Measurements from ENCODE around the gene MORN5. TPM values are rescaled to one million over a fixed set of nuclear protein-coding genes. Genes with fewer than 3 reads are reported as not detected.
A peak's percentile ranks its signal among the peaks of the same experiment; 100 is the strongest.

Gene MORN5
- total and polyA plus RNA-seq, 9 of the 15 experiments (the other 6 are each of a cell fraction or from before 2014, with no cell fraction given) = not detected

DNA sequence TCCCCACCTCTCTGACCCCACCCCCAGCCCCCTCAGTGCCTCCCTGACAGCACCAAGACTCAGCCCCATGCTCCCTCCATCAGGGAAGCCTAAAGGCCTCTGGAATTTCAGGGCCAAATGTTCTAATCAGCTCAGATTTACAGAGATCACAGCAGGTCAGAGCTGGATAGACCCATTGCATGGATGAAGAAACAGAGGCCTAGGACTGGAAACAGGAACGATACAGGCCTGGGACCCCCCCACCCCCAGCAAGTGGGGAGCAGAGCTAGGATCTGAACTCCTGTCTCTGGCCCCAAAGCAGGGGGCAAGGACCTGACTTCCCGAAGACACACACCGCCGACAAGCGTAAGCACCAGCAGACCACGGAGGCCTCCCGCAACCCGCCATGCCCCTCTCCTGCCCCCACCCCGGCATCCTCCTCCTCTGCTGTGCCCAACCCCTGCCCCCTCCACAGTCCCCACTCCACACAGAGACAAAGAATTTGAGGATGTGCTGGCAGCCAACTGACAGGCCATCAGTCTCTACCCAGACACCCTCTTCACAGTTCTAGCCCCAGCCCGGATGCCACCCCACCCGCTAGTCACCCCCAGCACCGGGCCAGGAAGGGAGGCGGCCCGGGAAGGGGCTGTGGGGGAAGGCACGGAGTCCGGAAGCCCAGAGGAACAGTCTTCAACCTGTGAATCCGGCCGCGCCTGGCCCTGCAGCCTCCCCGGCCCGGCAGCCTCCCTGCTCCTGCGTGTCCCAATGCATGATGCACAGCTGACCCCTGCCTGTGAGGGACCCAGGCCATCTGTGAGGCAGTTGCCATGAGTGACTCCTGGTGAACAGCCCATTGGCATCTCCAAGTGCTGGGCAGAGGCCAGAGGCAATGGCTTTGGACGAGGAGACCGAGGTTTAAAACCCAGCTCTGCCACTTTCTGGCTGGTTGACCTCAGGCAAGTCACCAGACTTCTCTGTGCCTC lies 31.4 kb upstream of the MORN5 start:
- intact Hi-C loops (cut with micrococcal nuclease) = no loop called here
- BruUV-seq (replicated peaks) = no TSS peak
- Histone ChIP-seq H3K9me3 (replicated peaks; ENCODE audit: control insufficient read depth, insufficient read depth, low read depth, low read length) (no peaks in the 10 kb centered on the region), H3K27me3 (ENCODE audit: control insufficient read depth in 2 of 2, insufficient read depth in 2 of 2, low read length in 2 of 2) (peaks cover 0 to 29% of the 10 kb centered on the region in 2 experiments; a peak in 4 of 5 replicates), H3K9ac (ENCODE audit: insufficient read depth in 1 of 2, low read depth in 2 of 2, low read length in 2 of 2) (no peak overlapping the region), H3K4me2 (ENCODE audit: insufficient read depth, low read length) (no peak overlapping the region), H3K79me2 (ENCODE audit: control insufficient read depth, insufficient read depth, low read length) (no peaks in the 10 kb centered on the region), H2AFZ (ENCODE audit: low read depth, low read length) (no peak overlapping the region), H3K27ac (ENCODE audit: extremely low read depth, low read depth, low read length) (no peak overlapping the region), H3K4me3 (no peak overlapping the region), H3K4me1 (replicated peaks in 1 of 2; ENCODE audit: control insufficient read depth in 2 of 2, insufficient read depth in 2 of 2, low read length in 2 of 2) (peaks cover 0 to 31% of the 10 kb centered on the region in 2 experiments; a peak in 3 of 5 replicates), H3K36me3 (ENCODE audit: control insufficient read depth, insufficient read depth, low read length) (no peaks in the 10 kb centered on the region), H3K9me1 (ENCODE audit: control insufficient read depth, insufficient read depth, low read length) (no peaks in the 10 kb centered on the region), H4K20me1 (replicated peaks; ENCODE audit: control insufficient read depth, insufficient read depth, low read length) (peaks cover 18% of the 10 kb centered on the region; the same call in 1 of the 2 replicates)
- DNase-seq (ENCODE audit: extremely low read depth in 1 of 4, low spot score in 3 of 4) (no peak), FAIRE-seq (no peak), ATAC-seq (no peak)
- TF ChIP-seq MEIS2 (IDR thresholded peaks at IDR 0.05; ENCODE audit: partially characterized antibody) (no peak), RBM25 (IDR thresholded peaks at IDR 0.05; ENCODE audit: low read depth, low read length, severe bottlenecking) (peak; percentile 41)
- ChIA-PET POLR2A (interaction anchor here (0.7 to 1.6 kb wide), 3 partner anchors 216 to 935 kb away, joined by 3 read pairs; no protein-coding TSS in a partner anchor), CTCF (ENCODE audit: low intra/inter-chr PET ratio) (interaction anchor here (0.7 kb wide), 1 partner anchor 223 kb away, joined by 3 read pairs; no protein-coding TSS in a partner anchor)
- in situ Hi-C loops (cut with MboI) = loop anchor here (10.0 kb wide), 1 partner anchor 687 kb away; no protein-coding TSS in a partner anchor
- 19% methylated on average over 16 of the region's 24 CpGs for WGBS (ENCODE audit: insufficient coverage, low coverage, missing lambda C conversion rate)

DNA sequence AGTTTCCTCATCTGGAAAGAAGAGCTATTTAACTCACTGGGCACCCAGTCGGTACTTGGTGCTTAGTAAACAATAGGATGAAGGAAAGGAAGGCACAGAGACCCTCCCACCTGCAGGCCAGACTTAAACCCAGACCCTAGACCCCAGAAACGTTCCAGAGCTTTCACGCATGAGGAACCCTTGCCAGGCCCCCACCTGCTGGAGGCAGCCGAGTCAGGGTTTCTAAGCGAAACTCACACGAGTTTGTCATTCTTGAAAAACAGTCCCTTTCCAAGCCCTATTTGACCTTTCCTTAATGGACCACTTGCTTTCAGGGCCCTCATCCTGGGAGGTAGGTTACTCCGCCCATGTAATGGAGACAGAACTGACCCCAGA lies 30.8 kb upstream of the MORN5 start:
- ChIA-PET CTCF (ENCODE audit: low intra/inter-chr PET ratio) (interaction anchor here (0.7 kb wide), 1 partner anchor 222 kb away, joined by 3 read pairs; no protein-coding TSS in a partner anchor), POLR2A (interaction anchor here (0.7 to 1.6 kb wide), 2 partner anchors 216 to 758 kb away, joined by 3 read pairs; no protein-coding TSS in a partner anchor)
- Histone ChIP-seq H3K9ac (ENCODE audit: insufficient read depth in 1 of 2, low read depth in 2 of 2, low read length in 2 of 2) (no peak overlapping the region), H3K4me1 (replicated peaks in 1 of 2; ENCODE audit: control insufficient read depth in 2 of 2, insufficient read depth in 2 of 2, low read length in 2 of 2) (peaks cover 0 to 36% of the 10 kb centered on the region in 2 experiments; a peak in 3 of 5 replicates), H3K9me1 (ENCODE audit: control insufficient read depth, insufficient read depth, low read length) (no peaks in the 10 kb centered on the region), H3K79me2 (ENCODE audit: control insufficient read depth, insufficient read depth, low read length) (no peaks in the 10 kb centered on the region), H4K20me1 (replicated peaks; ENCODE audit: control insufficient read depth, insufficient read depth, low read length) (peaks cover 18% of the 10 kb centered on the region; the same call in 1 of the 2 replicates), H3K27me3 (ENCODE audit: control insufficient read depth in 2 of 2, insufficient read depth in 2 of 2, low read length in 2 of 2) (peaks cover 0 to 35% of the 10 kb centered on the region in 2 experiments; a peak in 4 of 5 replicates), H3K4me3 (no peak overlapping the region), H2AFZ (ENCODE audit: low read depth, low read length) (no peak overlapping the region), H3K9me3 (replicated peaks; ENCODE audit: control insufficient read depth, insufficient read depth, low read depth, low read length) (no peaks in the 10 kb centered on the region), H3K27ac (ENCODE audit: extremely low read depth, low read depth, low read length) (no peak overlapping the region), H3K36me3 (ENCODE audit: control insufficient read depth, insufficient read depth, low read length) (no peaks in the 10 kb centered on the region), H3K4me2 (ENCODE audit: insufficient read depth, low read length) (no peak overlapping the region)
- intact Hi-C loops (cut with micrococcal nuclease) = no loop called here
- WGBS (ENCODE audit: insufficient coverage, low coverage, missing lambda C conversion rate) = 15% methylated on average over 6 of the region's 7 CpGs
- no peak for ATAC-seq
- no TSS peak for BruUV-seq (replicated peaks)
- DNase-seq (ENCODE audit: extremely low read depth in 1 of 4, low spot score in 3 of 4) = no peak
- in situ Hi-C loops (cut with MboI) = loop anchor here (10.0 kb wide), 1 partner anchor 686 kb away; no protein-coding TSS in a partner anchor
- FAIRE-seq = no peak
- TF ChIP-seq, protein P1, sequence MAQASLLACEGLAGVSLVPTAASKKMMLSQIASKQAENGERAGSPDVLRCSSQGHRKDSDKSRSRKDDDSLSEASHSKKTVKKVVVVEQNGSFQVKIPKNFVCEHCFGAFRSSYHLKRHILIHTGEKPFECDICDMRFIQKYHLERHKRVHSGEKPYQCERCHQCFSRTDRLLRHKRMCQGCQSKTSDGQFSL (CRISPR knock-in tag; IDR thresholded peaks at IDR 0.05) = no peak
- TF ChIP-seq, protein P1 (tag; IDR thresholded peaks at IDR 0.05) = no peak
- TF ChIP-seq HOXB6 (CRISPR knock-in tag; IDR thresholded peaks at IDR 0.05; ENCODE audit: borderline replicate concordance) (no peak), HNRNPLL (IDR thresholded peaks at IDR 0.05; ENCODE audit: low read depth, low read length, poor library complexity, severe bottlenecking) (no peak), ETV5 (CRISPR knock-in tag; IDR thresholded peaks at IDR 0.05; ENCODE audit: low read depth) (no peak), ARID1B (IDR thresholded peaks at IDR 0.05) (no peak)
- TF ChIP-seq, protein P2, sequence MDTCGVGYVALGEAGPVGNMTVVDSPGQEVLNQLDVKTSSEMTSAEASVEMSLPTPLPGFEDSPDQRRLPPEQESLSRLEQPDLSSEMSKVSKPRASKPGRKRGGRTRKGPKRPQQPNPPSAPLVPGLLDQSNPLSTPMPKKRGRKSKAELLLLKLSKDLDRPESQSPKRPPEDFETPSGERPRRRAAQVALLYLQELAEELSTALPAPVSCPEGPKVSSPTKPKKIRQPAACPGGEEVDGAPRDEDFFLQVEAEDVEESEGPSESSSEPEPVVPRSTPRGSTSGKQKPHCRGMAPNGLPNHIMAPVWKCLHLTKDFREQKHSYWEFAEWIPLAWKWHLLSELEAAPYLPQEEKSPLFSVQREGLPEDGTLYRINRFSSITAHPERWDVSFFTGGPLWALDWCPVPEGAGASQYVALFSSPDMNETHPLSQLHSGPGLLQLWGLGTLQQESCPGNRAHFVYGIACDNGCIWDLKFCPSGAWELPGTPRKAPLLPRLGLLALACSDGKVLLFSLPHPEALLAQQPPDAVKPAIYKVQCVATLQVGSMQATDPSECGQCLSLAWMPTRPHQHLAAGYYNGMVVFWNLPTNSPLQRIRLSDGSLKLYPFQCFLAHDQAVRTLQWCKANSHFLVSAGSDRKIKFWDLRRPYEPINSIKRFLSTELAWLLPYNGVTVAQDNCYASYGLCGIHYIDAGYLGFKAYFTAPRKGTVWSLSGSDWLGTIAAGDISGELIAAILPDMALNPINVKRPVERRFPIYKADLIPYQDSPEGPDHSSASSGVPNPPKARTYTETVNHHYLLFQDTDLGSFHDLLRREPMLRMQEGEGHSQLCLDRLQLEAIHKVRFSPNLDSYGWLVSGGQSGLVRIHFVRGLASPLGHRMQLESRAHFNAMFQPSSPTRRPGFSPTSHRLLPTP (IDR thresholded peaks at IDR 0.05; ENCODE audit: borderline replicate concordance, extremely low read depth, insufficient read length) = no peak

All from K562 (cell line).